GM10248 (cell line): ENCODE results near the gene CFAP54.

Source experiments
- CTCF ChIA-PET: fragments of 300-600 bp; sonication (Branson Sonifier 250); formaldehyde crosslinking; extraction: SDS; loops from one replicate; lab custom pipeline; 2021; ENCODE audit warnings: antibody characterized with exemption; lab: Yijun Ruan, JAX
- POLR2A ChIA-PET: fragments of 350-650 bp; sonication (Branson Sonifier 250); formaldehyde crosslinking; extraction: SDS; loops from one replicate; lab custom pipeline; 2020; ENCODE audit warnings: antibody characterized with exemption; lab: Yijun Ruan, JAX
- DNase-seq: peaks from one replicate; pipeline ENCODE4 v3.0.0; 2012; ENCODE audit errors: extremely low spot score
- TF ChIP-seq, protein P1 (sequence below): IDR thresholded peaks from 2 replicates; pipeline ENCODE4 v1.5.1; 2012; ENCODE audit warnings: mild to moderate bottlenecking, low read depth; ENCODE audit errors: extremely low read depth, missing control alignments, control extremely low read depth

CFAP54 gene

DNA sequence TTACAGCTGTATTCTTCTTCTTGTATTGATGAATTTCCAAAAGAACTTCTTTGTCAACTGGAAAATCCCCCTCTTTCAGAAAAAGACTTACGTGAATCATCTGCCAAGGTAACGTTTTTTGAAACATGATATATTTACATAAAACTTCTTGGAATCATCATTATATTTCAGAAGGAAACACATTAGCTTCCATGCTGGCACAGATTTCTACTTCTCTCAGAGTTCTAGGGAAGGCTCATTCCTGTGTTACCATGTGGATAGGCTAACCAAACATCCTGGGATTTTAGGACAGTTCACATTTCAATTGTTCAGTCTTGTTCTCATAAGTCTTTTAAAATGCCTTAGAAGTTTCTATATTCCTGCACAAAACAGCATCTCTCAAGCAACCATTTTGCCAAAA, 297.4 kb downstream of the CFAP54 start:
- ChIA-PET POLR2A (no interaction called here), CTCF (no interaction called here)
- DNase-seq = no peak
- TF ChIP-seq, protein P1, sequence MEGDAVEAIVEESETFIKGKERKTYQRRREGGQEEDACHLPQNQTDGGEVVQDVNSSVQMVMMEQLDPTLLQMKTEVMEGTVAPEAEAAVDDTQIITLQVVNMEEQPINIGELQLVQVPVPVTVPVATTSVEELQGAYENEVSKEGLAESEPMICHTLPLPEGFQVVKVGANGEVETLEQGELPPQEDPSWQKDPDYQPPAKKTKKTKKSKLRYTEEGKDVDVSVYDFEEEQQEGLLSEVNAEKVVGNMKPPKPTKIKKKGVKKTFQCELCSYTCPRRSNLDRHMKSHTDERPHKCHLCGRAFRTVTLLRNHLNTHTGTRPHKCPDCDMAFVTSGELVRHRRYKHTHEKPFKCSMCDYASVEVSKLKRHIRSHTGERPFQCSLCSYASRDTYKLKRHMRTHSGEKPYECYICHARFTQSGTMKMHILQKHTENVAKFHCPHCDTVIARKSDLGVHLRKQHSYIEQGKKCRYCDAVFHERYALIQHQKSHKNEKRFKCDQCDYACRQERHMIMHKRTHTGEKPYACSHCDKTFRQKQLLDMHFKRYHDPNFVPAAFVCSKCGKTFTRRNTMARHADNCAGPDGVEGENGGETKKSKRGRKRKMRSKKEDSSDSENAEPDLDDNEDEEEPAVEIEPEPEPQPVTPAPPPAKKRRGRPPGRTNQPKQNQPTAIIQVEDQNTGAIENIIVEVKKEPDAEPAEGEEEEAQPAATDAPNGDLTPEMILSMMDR = no peak

DNA sequence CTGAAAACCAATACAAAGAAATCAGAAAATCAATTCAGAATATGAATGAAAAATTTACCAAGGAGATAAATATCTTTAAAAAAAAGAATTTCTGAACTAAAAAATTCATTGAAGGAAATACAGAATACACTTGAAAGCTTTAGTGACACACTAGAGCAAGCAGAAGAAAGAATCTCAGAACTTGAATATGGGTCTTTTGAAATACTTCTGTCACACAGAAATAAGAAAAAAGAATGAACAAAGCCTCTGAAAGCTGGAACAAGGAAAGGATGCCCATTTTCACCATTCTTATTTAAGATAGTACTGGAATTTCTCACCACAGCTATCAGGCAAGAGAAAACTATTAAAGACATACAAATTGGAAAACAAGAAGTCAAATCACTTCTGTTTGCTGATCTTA, 314.6 kb downstream of the CFAP54 start:
- CTCF ChIA-PET = no interaction called here
- DNase-seq = no peak
- POLR2A ChIA-PET = no interaction called here
- TF ChIP-seq, protein P1 = no peak

DNA sequence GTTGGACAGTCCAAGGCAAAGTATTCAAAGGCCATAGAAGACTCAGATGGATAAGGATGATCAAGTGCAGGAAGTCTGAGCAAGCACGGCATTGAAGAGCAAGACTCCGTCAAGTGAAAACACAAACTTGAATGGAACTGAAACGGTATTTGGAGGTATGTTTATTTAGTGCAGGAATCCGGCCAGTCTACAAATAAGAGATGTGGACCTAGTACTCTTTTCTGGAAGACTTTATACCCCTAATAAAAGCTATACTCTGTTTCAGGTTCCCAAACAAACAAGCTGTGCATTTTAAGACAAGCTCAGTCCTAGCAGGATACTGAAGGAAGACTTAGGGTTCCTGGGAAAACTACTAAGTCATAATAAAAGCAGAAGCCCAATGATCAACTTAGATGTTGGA, 316.9 kb downstream of the CFAP54 start:
- TF ChIP-seq, protein P1 = no peak
- DNase-seq = no peak
- POLR2A ChIA-PET = no interaction called here
- CTCF ChIA-PET = interaction anchor here (0.8 to 1.3 kb wide), 2 partner anchors 13 to 1395 kb away, joined by 3 read pairs; no protein-coding TSS in a partner anchor

DNA sequence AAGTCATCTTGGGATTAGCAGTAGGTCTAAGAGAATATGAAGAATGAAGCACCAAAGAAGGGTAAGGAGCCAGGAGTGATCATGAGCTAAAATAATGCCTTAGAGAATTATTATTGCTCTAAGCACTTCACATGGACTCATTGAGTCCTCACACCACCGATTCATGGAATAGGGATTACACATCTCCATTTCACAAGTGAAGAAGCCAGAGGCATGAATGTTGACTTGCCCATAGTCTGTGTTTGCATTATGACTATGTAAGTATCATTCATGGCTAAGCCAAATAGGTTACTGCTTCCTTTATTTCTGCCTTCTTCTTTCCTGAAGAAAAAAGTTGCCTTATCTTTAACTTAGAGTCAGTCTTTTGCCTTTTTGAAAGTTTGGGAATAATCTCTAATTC, 318.4 kb downstream of the CFAP54 start:
- CTCF ChIA-PET = no interaction called here
- POLR2A ChIA-PET = no interaction called here
- DNase-seq = no peak
- TF ChIP-seq, protein P1 = no peak

DNA sequence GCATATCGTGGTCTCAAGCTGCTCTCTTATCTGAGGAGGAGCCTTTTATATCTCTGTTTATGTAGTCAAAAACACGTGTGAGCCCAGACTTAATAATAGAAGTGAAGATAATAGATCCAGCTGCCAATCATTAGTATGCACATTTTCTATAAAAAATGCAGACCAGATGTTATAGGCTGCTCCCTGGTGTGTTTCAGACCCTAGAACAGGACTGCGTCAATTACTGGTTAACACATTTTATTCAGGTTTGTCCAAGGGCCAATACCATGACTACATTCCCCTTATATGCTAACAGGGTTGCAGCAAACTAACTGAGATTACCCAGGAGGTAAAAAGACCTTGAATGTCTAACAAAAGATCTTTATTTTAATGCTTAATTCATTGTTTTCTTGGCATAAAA, 319.2 kb downstream of the CFAP54 start:
- ChIA-PET POLR2A (no interaction called here), CTCF (interaction anchor here (0.6 kb wide), 1 partner anchor 26 kb away, joined by 3 read pairs; no protein-coding TSS in a partner anchor)
- no peak for DNase-seq
- TF ChIP-seq, protein P1 = no peak

DNA sequence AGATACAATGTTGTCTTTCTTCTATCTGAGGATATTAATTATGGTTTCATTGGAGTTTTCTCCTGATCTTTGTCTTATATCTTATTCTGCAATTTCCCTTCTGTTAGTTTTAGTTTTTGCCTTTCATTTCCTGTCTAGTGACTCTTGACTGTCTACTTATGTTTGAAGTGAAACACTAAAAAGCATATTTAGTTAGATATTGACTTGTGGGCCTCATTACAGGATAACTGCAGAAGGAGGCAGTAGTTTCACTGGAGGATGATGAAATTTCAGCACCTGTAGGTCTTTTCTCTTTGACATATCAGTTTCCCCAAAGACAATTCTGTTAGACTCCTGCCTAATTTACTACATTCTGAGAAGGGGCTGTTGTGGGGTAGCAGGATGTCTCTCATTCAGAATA, 320.1 kb downstream of the CFAP54 start:
- TF ChIP-seq, protein P1 = no peak
- CTCF ChIA-PET = interaction anchor here (2.1 kb wide), 1 partner anchor 8 kb away, joined by 7 read pairs; no protein-coding TSS in a partner anchor
- DNase-seq = no peak
- POLR2A ChIA-PET = no interaction called here

DNA sequence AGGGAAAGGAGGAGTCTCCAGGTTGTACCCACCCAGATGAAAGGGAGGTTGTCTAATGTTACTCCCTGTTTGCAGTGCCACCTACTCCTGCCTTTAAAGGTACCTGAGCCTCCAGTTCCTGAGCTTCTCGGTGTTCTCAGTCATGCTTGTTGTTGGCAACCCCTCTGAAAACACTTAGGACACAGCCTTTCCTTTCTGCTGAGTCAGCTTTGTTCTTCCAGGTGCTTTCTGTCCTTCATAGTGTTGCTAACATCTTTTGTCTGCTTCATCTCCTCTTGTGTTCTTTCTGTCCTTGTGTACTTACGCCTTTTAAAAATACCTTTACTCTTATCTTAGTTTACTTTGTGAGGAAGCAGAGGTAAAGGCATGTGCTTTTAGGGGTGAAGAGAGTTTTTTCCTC, 320.7 kb downstream of the CFAP54 start:
- TF ChIP-seq, protein P1 = no peak
- DNase-seq = no peak
- POLR2A ChIA-PET = no interaction called here
- CTCF ChIA-PET = interaction anchor here (2.1 kb wide), 1 partner anchor 9 kb away, joined by 7 read pairs; no protein-coding TSS in a partner anchor
